Measurements from ENCODE around the gene PCNX3. TPM values are rescaled to one million over a fixed set of nuclear protein-coding genes. Genes with fewer than 3 reads are reported as not detected.

Gene PCNX3
- polyA plus RNA-seq, 1 experiment, result 9.7 TPM

DNA sequence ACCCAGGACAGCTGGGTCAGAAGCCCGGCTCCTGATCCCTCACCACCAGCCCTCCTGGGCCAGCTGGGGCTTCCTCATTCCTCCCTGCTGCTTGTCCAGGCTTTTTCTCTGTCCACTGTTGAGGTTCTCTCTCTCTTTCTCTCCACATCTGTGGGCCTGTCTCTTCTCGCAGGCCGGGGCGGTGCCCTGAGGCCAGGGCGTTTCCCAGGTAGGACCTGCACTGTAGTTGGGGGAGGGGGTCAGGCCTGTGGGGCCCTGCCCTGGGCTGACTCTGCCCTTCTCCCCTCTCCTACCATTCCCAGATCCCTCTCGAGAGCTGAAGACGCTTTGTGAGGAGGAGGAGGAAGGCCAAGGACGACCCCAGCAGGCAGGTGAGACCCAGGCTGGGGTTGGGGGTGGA, 34.8 kb upstream of the PCNX3 start:
- ChIA-PET CTCF (interaction anchor here (1.0 kb wide), 1 partner anchor 14 kb away, joined by 3 read pairs; no protein-coding TSS in a partner anchor), POLR2A (no interaction called here)
- Histone ChIP-seq H3K27ac (ENCODE audit: low read depth, low read length) (no peak overlapping the region), H3K27me3 (ENCODE audit: control insufficient read depth, insufficient read depth, low read length) (no peaks in the 10 kb centered on the region), H3K4me3 (ENCODE audit: low read depth, low read length) (no peak overlapping the region), H3K9me3 (ENCODE audit: control insufficient read depth, insufficient read depth, low read length) (no peaks in the 10 kb centered on the region)
- DNase-seq (ENCODE audit: low read depth, low spot score), result no peak
- TF ChIP-seq, protein P1, sequence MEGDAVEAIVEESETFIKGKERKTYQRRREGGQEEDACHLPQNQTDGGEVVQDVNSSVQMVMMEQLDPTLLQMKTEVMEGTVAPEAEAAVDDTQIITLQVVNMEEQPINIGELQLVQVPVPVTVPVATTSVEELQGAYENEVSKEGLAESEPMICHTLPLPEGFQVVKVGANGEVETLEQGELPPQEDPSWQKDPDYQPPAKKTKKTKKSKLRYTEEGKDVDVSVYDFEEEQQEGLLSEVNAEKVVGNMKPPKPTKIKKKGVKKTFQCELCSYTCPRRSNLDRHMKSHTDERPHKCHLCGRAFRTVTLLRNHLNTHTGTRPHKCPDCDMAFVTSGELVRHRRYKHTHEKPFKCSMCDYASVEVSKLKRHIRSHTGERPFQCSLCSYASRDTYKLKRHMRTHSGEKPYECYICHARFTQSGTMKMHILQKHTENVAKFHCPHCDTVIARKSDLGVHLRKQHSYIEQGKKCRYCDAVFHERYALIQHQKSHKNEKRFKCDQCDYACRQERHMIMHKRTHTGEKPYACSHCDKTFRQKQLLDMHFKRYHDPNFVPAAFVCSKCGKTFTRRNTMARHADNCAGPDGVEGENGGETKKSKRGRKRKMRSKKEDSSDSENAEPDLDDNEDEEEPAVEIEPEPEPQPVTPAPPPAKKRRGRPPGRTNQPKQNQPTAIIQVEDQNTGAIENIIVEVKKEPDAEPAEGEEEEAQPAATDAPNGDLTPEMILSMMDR (IDR thresholded peaks at IDR 0.05; ENCODE audit: low read depth, low read length), result no peak

DNA sequence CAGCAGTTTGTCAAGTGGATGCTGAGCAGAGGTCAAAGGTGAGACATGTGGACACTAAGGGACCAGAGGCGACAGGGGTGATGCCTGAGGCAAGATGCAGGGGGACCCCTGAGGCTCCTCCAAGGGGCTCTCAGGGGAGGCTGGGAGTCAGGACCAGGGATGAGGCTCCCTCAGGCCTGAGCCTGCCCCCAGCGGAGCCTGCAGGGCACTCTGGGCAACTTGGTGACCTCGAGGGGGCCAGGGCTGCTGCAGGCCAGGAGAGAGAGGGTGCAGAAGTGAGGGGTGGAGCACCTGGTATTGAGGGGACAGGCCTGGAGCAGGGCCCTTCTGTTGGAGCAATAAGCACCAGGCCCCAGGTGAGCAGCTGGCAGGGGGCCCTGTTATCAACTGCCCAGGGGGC, 33.6 kb upstream of the PCNX3 start:
- Histone ChIP-seq H3K9me3 (ENCODE audit: control insufficient read depth, insufficient read depth, low read length) (no peaks in the 10 kb centered on the region), H3K27me3 (ENCODE audit: control insufficient read depth, insufficient read depth, low read length) (no peaks in the 10 kb centered on the region), H3K27ac (ENCODE audit: low read depth, low read length) (no peak overlapping the region), H3K4me3 (ENCODE audit: low read depth, low read length) (no peak overlapping the region)
- ChIA-PET CTCF (interaction anchor here (1.1 kb wide), 1 partner anchor 12 kb away, joined by 4 read pairs; no protein-coding TSS in a partner anchor), POLR2A (no interaction called here)
- DNase-seq (ENCODE audit: low read depth, low spot score), result no peak
- TF ChIP-seq, protein P1 (IDR thresholded peaks at IDR 0.05; ENCODE audit: low read depth, low read length), result no peak

DNA sequence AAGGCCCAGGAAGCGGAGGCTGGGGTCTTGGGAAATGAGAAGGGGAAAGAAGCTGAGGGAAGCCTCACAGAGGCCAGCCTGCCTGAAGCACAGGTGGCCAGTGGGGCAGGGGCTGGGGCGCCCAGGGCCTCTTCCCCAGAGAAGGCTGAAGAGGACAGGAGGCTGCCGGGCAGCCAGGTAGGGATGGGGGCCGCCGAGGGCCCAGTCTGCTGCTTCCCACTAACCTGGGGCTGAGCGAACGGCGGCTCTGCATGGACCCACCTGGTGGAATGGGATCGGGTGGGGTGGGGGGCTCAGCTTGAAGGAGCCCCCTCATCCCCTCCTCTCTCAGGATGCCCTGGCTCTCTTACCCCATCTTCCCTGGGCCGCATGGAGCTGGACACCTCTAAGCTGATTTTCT, 32.0 kb upstream of the PCNX3 start:
- Histone ChIP-seq H3K9me3 (ENCODE audit: control insufficient read depth, insufficient read depth, low read length) (no peaks in the 10 kb centered on the region), H3K4me3 (ENCODE audit: low read depth, low read length) (no peak overlapping the region), H3K27me3 (ENCODE audit: control insufficient read depth, insufficient read depth, low read length) (no peaks in the 10 kb centered on the region), H3K27ac (ENCODE audit: low read depth, low read length) (no peak overlapping the region)
- DNase-seq (ENCODE audit: low read depth, low spot score), result no peak
- TF ChIP-seq, protein P1 (IDR thresholded peaks at IDR 0.05; ENCODE audit: low read depth, low read length), result no peak
- POLR2A ChIA-PET, result interaction anchor here (0.6 kb wide), 2 partner anchors 42 to 73 kb away, joined by 4 read pairs; no protein-coding TSS in a partner anchor
- CTCF ChIA-PET, result interaction anchor here (1.5 kb wide), 1 partner anchor 10 kb away, joined by 9 read pairs; no protein-coding TSS in a partner anchor

DNA sequence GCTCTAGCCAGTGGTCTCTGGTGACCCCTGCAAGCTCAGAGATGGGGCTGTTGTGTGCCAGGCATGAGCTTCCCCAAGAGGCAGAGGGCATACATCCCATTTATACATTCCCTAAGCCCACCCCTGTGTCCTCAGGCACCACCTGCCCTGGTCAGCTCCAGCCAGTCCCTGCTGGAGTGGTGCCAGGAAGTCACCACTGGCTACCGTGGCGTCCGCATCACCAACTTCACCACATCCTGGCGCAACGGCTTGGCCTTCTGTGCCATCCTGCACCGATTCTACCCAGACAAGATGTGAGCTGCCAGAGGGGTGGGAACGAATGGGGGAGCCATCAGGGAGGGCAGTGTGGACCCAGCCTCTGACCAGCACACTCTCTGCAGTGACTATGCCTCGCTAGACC, 31.5 kb upstream of the PCNX3 start:
- TF ChIP-seq, protein P1 (IDR thresholded peaks at IDR 0.05; ENCODE audit: low read depth, low read length), result no peak
- H3K27ac ChIP-seq (ENCODE audit: low read depth, low read length), result no peak overlapping the region
- ChIA-PET POLR2A (interaction anchor here (0.6 kb wide), 1 partner anchor 43 kb away, joined by 4 read pairs; no protein-coding TSS in a partner anchor), CTCF (interaction anchor here (1.5 kb wide), 1 partner anchor 10 kb away, joined by 9 read pairs; no protein-coding TSS in a partner anchor)
- no peaks in the 10 kb centered on the region for H3K27me3 ChIP-seq (ENCODE audit: control insufficient read depth, insufficient read depth, low read length)
- H3K9me3 ChIP-seq (ENCODE audit: control insufficient read depth, insufficient read depth, low read length), result no peaks in the 10 kb centered on the region
- DNase-seq (ENCODE audit: low read depth, low spot score), result no peak
- H3K4me3 ChIP-seq (ENCODE audit: low read depth, low read length), result no peak overlapping the region

DNA sequence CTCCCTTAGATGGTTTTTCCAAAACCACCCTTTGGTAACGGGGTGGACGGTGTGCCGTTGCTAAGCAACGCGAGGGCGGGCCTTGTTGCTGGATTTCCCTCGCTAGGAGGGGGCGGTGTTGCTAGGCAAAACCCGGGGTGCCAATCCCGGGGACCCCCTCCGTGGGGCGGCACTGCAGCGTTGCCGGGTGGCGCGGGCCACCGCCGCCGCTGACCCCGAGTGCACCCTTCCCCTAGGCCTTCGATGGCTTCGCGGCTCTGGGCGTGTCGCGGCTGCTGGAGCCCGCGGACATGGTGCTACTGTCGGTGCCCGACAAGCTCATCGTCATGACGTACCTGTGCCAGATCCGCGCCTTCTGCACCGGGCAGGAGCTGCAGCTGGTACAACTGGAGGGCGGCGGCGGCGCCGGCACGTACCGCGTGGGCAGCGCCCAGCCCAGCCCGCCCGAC, 30.8 kb upstream of the PCNX3 start:
- CTCF ChIA-PET, result interaction anchor here (0.5 to 1.5 kb wide), 2 partner anchors 9 to 483 kb away, joined by 3 to 9 read pairs; no protein-coding TSS in a partner anchor
- Histone ChIP-seq H3K9me3 (ENCODE audit: control insufficient read depth, insufficient read depth, low read length) (no peaks in the 10 kb centered on the region), H3K27ac (ENCODE audit: low read depth, low read length) (no peak overlapping the region), H3K4me3 (ENCODE audit: low read depth, low read length) (no peak overlapping the region), H3K27me3 (ENCODE audit: control insufficient read depth, insufficient read depth, low read length) (no peaks in the 10 kb centered on the region)
- POLR2A ChIA-PET, result no interaction called here
- TF ChIP-seq, protein P1 (IDR thresholded peaks at IDR 0.05; ENCODE audit: low read depth, low read length), result no peak
- DNase-seq (ENCODE audit: low read depth, low spot score), result no peak

Measured in AG04450 (cell line).